Activated effector memory CD4-positive, alpha-beta T cell treated with Interleukin-2 at 50 U/mL for 16 hours (primary cell): ENCODE measurements around the gene POLD3.
"Not testable (repeated sequence)": the region's sequence is repeated elsewhere in the genome, so short reads cannot be mapped to it uniquely, and the experiment has no call there.

Experiments
- DNase-seq: peaks from one replicate; pipeline ENCODE4 v3.0.0-alpha.2; 2020

POLD3 gene

DNA sequence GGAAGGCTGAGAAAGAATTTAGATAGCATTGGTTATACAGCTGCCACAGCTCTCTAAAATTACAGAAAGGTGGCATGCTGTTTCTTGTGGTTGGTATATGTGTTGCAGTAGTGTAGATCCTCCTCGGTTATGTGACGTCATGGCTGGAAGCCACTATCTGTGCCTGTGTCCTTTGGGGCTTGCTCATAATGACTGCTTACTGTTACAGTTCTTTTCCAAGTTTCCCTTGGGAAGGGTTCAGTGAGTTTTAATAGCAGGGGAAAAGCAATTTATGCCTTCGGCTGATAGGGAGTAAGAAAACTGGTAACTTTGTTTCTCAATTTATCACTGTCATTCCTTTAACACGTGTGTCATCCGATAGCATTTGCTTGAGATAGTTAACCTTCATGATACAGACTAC is 47.2 kb downstream of the POLD3 start:
- no peak for DNase-seq

DNA sequence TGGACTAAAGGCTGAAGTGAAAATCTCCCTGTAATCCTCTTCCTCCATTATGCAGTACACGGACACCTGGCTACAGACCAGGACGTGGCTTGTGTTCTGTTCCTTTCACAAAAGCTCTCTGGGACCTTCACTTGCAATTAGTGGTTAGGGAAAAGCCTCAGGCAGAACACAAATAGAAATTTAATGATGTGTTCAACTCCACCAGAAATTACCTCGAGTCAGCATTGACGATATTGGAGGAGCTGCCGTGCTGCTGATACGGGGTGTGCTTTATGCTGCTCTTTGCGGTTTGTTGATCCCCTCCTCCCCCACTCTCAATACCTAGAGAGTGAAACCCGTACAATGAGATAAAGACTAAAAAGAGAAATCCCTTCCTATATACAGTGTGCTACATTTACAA is 48.9 kb downstream of the POLD3 start:
- no peak for DNase-seq

DNA sequence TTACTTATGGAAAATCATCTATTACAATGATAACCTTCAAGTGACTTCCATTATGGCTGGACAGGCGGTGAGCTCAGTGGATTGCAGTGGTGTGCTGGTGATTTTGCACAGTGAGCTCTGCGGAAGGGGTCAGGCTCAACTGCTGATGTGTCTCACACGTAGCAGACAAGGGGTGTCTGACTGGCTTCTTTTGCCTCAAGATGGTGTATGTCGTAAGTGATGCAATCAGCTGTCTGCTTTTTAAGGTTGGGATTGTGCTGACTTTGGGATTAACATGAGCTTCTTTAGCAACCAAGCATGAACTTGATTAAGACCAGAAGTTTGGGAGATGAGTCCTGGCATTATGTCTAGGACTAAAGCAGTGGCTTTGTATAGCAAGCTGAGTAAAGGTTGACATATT is 49.5 kb downstream of the POLD3 start:
- DNase-seq: no peak

DNA sequence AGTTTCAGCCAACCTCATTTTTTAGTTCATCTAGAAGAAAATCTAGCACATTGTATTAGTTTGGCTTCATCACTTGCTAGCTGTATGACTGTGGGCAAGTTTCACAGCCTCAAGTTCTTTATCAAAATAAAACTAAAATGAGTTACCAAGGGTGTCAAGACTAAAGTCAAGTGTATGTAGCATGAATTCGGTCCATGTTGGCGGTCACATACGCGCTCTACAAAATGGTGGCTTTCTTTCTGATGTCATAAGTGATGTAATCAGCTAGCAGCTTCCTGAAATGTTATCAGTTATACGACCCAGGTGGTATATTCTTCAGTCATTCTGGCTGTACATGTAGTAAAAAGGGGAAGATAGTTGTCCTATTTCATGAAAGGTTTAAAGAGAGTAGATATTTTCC is 50.5 kb downstream of the POLD3 start:
- DNase-seq: no peak

DNA sequence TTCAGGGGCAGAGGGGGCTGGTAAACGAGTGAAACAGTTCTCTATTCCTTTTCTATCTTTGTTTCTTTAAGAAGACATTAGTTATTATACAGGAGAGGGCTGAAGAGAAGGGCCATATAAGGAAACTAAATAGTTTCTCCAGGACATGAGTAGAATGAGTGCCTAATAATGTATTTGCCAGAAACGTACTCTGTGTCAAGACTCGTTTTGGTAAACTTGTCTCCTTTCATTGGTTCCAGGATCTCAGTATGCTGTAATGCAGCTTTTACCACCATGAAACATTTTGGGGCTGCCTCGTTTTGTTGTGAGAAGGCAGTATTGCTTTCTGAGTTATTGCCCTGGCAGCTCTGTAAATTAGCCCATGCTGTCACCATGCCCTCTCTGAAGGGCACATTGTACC is 51.7 kb downstream of the POLD3 start:
- no peak for DNase-seq

DNA sequence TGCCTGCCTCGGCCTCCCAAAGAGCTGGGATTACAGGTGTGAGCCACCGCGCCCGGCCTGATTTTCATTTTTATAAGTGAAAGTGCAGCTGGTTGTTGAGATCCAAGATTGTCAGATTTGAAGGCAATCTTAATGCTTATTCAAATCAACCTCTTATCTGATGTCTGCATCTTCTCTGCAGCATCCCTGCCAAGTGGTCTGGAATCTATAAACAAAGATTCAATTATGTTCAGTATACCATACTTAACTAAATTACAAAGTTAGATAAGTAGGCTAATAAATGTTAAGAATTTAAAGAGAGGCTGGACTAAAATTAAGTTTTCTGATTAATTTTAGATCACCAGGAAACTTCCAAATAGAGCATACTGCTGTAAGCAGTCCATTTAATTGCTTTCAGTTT is 53.8 kb downstream of the POLD3 start:
- no peak for DNase-seq

DNA sequence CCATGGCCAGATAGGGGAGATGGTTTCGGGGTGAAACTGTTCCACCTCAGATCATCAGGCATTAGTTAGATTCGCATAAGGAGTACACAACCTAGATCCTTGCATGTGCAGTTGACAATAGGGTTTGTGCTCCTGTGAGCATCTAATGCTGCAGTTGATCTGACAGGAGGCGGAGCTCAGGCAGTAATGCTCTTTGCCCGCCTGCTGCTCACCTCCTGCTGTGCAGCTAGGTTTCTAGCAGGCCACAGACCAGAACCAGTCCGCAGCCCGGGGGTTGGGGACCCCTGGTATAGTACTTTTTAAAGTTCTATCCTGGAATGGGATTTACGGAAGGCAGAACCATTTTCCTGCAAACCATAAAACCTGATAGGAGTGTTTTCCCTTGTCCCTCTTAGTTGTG is 54.6 kb downstream of the POLD3 start:
- no peak for DNase-seq

DNA sequence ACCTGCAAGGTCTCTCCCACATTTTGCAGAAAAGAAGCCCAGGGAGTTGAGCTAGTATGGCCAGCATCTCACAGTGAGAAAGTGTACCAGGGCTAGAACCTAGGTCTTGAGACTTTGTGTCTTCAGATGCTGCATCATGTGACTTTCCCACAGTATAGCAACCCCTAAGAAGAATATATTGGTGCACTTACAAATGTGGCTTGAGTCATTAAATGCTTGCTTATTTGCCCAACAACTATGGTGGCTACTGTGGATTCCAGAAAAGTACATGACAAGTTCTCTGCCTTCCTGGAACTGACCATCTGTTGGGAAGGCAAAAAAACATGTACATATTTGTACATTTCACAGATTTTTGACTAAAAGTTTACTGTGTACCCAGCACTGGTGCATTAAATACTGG is 55.0 kb downstream of the POLD3 start:
- DNase-seq: no peak

DNA sequence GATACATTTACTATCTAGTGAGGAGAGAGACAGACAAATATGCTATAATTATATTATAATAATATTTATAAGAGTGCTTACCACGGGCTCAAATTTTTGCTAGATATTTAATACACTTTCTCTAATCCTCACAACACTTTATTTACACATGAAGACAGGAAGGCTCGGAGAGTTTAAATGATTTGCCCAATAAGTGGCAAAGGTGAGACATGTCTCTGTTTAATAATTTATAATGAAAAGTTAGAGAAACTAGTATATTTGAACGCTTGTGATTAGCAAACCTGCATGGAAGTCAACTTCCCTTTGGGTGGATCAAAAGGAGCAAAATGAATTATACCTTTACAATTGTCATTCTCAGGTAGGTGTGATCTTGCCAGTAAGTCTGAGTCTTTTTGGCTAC is 55.4 kb downstream of the POLD3 start:
- no peak for DNase-seq

DNA sequence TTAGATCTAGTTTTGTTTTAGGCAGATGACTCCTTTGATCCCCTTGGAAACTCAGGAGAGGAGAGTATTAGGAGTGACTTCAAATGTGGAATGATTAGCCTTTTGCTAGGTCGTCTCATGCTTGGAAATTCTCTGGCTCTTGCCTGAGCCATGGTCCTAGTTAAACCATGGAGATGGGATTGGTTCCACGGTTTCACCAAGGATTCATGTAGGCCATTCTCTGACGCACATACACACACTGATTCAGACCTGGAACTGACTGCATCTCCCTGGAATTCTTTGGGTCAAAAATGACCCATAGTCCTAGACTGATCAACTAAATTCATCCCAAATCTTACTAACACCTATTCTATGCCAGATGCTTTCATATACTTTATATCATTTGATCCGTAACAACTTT is 56.5 kb downstream of the POLD3 start:
- no peak for DNase-seq

DNA sequence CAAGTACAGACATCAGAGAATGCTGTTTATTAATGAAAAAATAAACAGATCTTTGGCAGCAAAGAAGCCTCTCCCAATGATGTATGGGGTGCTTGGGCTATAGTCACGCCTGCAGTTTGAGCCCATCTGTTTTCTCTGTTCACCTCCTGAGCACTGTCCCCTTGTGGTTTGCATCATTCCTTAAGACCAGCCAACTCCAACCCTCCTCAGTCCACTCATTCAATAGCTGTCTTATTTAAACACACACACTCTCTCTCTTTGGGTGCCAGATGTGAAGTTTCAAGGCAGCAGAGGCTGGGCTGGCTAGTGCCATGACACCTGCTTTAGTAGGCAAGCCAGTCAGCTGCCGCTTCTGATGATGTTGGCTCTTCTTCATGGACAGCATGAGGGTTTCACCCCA is 58.1 kb downstream of the POLD3 start:
- no peak for DNase-seq

DNA sequence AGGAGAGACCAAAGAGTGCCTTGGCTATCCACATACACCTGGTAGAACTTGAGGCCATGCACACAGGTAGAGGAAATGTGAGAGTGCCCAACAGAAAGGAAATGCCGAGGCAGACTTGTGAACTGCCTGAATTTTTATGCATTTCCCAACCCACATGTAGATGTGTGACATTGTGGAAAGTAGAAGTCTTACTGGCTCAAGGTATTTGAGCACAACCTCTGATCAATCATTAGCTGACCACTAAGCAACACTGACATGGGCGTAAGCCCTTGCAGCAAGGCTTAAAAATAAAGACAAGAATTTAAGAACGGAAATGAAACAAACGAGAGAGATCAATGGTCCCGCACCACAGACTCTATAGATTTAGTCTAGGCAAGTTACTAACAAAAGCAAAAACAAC is 62.6 kb downstream of the POLD3 start:
- DNase-seq: no peak

DNA sequence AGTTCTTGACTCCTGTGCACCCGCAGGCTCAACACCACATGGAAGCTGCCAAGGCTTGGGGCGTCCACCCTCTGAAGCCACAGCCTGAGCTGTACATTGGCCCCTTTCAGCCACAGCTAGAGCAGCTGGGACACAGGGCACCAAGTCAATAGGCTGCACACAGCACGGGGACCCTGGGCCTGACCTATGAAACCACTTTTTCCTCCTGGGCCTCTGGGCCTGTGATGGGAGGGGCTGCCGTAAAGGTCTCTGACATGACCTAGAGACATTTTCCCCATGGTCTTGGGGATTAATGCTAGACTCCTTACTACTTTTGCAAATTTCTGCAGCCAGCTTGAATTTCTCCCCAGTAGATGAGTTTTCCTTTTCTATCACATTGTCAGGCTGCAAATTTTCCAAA is 66.7 kb downstream of the POLD3 start:
- DNase-seq: not testable (repeated sequence)

DNA sequence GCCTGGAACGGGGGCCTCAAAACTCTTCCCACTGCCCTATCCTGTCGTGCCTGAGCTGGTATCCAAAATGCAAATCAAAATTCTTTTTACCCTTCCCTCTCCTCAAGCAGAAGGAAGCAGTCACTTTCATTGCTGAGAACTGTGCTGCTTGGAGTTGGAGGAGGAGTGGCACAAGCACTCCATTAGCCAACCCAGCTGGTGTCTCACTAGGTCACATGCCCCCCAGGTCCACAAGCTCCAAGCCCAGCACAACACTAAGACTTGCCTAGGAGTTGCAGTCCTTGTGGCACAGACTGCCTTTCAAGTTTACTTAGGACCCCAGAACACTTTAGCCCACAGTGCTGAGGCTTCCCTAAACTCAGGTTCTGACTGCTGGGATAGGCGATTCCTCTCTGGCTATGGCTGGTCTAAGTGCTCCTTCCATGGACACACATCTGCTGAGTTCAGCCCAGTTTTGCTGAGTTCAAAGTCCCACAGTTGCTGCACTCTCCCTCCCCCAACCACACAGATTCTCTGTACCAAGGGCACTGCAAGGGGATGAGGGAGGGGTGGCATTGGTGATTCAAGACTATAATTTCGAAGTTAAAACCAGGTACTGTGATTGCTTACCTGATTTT is 70.2 kb downstream of the POLD3 start:
- no peak for DNase-seq

DNA sequence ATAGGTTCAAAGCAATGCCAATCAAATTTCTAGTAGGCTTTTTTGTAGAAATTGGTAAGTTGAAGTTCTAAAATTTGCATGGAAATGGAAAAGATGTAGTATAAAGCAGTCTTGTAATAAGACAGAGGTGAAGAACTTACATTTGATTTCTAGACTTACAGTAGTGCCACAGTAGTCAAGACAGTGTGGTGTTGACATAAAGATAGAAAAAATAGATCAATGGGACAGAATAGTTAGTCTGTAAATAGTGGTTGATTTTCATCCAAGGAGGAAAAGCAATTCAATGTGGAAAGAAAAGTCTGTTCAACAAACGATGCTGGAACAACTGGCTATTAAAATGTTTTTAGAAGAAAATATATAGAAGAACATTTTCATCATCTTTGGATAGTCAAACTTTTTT is 70.9 kb downstream of the POLD3 start:
- DNase-seq: no peak

DNA sequence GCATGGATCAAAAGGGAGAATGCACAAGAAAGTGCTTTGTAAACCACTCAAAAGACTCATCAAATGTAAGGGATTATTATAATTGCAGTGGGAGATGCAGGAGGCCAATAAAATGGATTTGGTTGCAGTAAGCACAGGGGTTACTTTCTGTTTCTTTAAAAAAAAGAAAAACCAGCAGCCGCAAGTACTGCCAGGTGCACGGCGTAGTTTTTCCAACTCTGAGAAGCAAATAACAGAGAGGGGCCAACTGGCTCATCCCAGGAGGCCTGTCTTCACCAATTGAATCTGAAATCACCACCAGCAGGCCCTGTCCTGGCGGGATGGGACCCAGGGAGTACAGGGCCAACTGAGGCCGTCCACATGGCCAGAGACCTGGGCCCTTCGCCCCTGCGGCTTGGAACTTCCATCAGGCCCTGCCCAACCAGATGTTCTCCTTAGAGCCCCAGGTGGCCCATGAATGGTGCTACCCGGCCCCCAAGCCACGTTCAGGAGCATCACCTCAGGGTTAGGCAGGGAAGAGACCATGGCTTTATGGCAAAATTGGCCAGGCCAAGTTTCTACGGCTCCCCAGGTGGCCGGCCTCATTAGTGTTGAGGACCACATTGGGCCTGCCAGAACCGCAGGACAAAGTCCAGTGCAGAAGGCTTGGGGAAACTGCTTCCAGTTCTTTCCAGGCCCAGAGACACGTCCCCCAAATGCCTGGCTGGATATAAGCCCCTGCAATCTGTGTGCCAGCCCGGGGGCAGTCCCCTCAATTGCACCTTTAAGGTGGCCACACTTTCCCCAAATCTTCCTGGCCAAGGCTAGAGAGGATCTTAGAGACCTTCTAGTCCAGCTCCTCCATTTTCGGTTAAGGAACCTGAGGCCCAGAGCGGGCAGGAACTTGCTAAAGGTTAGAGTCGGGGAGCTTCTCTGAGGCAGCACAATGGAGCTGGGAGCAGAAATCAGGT is 77.1 kb downstream of the POLD3 start:
- no peak for DNase-seq

DNA sequence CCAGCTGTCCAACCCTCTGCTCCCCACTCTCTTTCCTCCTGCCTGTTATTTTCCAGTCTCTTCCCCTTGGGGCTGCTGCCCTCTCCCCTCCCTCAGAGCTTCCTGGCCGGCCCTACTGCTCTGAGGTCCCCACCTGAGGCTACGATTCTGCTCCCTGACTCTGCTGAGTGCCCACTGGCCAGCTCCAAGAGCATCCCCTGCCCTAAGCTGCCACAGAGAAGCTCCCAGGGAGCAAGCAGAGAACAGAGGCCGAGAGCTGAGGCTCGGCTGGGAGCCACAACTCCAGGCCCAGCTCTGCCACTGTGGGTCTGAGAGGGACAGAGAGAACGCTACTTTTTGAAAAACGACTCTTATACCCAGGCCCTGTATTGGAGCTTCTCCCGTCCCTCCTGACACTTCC is 77.8 kb downstream of the POLD3 start:
- DNase-seq: no peak

DNA sequence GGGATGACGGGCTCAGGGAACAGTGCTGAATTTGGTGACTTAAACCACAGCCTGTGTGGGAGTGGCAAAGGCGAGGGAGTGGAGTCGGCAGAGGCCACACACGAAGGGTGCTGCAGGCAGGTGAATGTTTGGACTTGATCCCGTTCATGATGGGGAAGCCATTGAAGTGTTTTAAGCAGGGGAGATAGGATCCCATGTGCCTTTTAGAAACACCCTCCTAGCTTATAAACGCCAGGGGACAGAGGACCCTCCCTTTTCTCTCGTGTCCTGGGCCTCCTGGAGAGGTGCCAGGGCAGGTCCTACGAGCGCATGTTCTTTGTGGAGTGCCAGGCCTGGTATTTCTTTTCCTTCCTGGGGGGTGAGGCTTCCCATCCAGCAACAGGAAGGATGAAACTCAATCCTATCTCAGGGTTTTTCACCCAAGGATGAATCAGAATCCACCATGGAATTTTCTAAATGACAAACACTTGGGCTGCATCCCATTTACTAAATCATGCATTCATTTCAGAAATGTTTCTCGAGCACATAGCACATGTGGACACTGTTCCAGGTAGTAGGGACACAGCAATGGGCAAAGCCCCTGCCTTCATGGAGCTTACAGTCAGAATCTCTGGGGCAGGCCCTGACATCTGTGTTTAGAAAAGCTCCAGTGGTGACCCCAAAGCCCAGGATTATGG is 79.3 kb downstream of the POLD3 start:
- no peak for DNase-seq

DNA sequence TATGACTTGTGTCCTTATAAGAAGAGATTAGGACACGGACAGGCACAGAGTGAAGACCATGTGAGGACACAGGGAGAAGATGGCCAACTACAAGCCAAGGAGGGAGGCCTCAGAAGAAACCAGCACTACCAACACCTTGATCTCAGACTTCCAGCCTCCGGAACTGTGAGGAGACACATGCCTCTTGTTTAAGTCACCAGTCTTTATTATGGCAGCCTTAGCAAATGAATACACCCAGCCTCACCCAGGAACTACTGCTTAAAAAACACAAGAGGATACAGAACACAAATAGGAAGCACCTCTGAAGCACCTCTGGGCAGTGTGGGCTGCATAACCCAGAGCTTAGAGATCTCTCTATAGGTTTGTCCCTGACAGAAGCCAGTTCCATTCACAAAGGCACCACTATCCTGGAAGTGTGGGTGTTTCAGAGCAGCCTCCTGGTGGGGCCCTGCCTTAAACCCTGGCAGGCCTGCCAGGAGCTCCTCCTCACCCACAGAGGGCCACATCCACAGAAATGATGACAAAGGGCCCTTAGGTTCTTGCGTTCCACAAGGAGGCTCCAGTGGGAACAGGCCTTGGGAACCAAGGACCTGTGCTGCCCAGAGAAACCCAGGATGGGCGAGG is 80.1 kb downstream of the POLD3 start:
- DNase-seq: no peak

DNA sequence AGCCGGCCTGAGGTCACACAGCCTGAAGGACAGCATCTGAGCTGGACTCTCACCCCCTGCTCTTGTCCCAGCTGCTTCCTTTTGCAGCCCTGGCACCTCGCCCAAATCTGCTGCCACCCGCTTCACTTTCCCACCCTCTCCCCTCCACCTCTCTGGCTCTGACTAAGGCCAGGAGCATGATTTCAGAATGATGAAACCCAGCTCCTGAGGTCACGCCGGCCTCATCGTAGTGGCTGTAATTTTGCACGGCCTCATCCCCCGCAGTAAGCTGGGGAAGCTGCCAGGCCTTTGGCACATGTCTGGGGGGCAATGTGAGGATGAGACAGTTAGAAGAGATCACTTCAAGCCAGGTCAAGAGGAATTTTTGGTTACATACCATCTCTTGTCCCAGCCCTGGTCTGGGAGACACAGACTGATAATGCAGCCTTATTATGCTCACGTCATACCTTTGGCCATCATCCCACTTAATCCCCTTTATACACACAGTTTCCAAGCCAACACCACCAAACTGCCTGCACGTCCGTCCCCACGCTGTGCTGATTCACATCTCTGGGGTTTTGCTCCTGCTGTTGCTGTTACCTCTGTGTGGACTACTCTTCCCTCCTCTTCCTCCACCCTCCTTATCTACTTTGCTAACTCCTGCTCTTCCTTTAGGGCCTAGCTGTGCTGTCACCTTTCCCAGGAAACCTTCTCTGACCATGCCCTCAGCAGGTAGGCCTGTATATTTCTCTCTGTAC is 80.7 kb downstream of the POLD3 start:
- DNase-seq: no peak

DNA sequence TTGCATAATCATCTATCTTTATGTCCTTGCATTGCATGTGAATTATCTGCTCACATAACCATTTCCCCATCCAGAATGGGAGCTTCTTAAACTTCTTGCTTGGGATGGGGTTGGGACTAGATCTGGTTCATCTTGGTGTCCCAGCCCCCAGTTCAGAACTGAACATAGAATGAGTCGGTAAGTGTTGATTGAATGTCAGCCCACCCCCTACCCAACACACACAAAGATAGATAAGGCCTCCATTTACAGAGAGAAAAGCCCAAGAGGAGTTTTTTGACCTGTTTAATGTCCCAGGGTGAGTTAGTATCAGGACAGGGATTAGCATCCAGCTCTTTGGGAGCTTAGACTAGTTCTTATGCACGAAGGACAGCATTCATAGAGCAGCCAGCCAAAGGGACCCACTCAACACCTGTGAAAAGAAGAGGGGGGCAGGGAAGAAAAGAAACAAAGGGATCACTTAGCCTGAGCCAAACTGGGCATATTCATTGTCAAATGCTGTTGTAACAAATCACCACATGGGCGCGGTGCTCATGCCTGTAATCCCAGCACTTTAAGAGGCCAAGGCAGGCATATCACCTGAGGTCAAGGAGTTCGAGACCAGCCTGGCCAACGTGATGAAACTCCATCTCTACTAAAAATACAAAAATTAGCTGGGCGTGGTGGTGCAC is 81.4 kb downstream of the POLD3 start:
- no peak for DNase-seq

DNA sequence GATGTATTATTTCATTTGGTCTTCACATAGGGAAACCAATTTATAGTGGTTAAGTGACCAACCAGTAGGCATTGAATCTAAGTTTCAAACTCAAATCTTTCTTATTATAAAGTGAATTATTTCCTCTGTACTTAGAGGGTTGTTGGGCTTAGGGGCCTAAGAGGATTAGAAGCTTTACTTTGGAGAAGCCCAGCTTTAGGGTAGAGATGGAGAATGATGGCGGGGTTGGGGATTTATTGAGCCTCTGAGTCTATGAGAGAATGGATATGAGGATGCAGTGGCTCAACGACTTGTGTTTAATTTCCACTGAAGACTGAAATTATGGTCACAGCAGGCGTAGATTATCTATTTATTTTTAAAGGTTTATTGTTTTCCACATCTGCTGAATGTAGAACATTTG is 83.4 kb downstream of the POLD3 start:
- DNase-seq: no peak
